Uterus (tissue), 4 donors: Measurements from ENCODE around the gene FIGNL1. TPM values are rescaled to one million over a fixed set of nuclear protein-coding genes. Genes with fewer than 3 reads are reported as not detected.

Source experiments
- DNase-seq, 2 donors: peaks; one replicate each; pipeline ENCODE4 v3.0.0-alpha.2; 2019 to 2020
- H3K27ac ChIP-seq, 2 donors: fragments of 200-600 bp; sonication (generic); 1 replicate in 1 of 2; 2 replicates in 1 of 2; pipeline ENCODE4 v1.5.1; 2016 to 2018
- H3K27me3 ChIP-seq, 2 donors: fragments of 200-600 bp; sonication (generic); one replicate each; pipeline ENCODE4 v1.5.1; 2018 to 2019; ENCODE audit warnings: control low read depth in 1 of 2
- H3K36me3 ChIP-seq, 2 donors: fragments of 200-600 bp; sonication (generic); one replicate each; pipeline ENCODE4 v1.5.1; 2019; ENCODE audit warnings: control low read depth in 1 of 2
- H3K4me1 ChIP-seq, 2 donors: fragments of 200-600 bp; sonication (generic); one replicate each; pipeline ENCODE4 v1.5.1; 2018 to 2019; ENCODE audit warnings: control low read depth in 1 of 2
- H3K4me3 ChIP-seq, 2 donors: fragments of 200-600 bp; sonication (generic); 1 replicate in 1 of 2; 2 replicates in 1 of 2; pipeline ENCODE4 v1.5.1; 2018 to 2019; ENCODE audit warnings: mild to moderate bottlenecking in 1 of 2
- H3K9me3 ChIP-seq, 2 donors: fragments of 200-600 bp; sonication (generic); one replicate each; pipeline ENCODE4 v1.5.1; 2019; ENCODE audit warnings: control low read depth in 1 of 2
- CTCF ChIP-seq, 4 experiments: fragments of 200-600 bp in 2 of 4; fragments of 450-650 bp in 2 of 4; sonication (generic) in 2 of 4; IDR thresholded peaks; one replicate each; pipeline ENCODE4 v1.5.1; 2016 to 2019; ENCODE audit warnings: antibody characterized with exemption in 4 of 4, mild to moderate bottlenecking in 2 of 4, moderate library complexity in 1 of 4
- POLR2A ChIP-seq, 2 donors: fragments of 450-650 bp; IDR thresholded peaks; one replicate each; pipeline ENCODE4 v1.6.1; 2016; ENCODE audit warnings: antibody characterized with exemption in 2 of 2, mild to moderate bottlenecking in 1 of 2, moderate library complexity in 1 of 2
- intact Hi-C: fragments of 100-400 bp; cut with DNase I; formaldehyde crosslinking; loops from one replicate; pipeline ENCODE4 v1.15.1; 2023; ENCODE audit warnings: low total_unique reads
- total RNA-seq, 4 donors: library from RNA; depleted of rRNA in 3 of 4; stranded (reverse); fragments of >200 nt in 3 of 4; gene quantifications; one replicate each; pipeline versions ENCODE4 v1.1.0 to v1.2.4, GENCODE V29; 2014 to 2023
- donor health status: DM: yes; HTN: yes; CAD: no.

Gene FIGNL1
- total RNA-seq, 4 donors from 2014 or later, result 14.2 to 48.2 (median 16.4) TPM

GRCh38 chr7:50448823-50449222 lies 1.3 kb downstream of the FIGNL1 start:
- intact Hi-C loops, result no loop called here
- H3K4me3 ChIP-seq, result no peak overlapping the region

GRCh38 chr7:50446542-50446960 lies 3.6 kb downstream of the FIGNL1 start:
- intact Hi-C loops, result no loop called here
- DNase-seq, result no peak
- H3K4me1 ChIP-seq, result no peaks in the 10 kb centered on the region
- H3K36me3 ChIP-seq, result no peaks in the 10 kb centered on the region
- no peak overlapping the region for H3K4me3 ChIP-seq
- H3K27me3 ChIP-seq, result no peaks in the 10 kb centered on the region
- TF ChIP-seq POLR2A (IDR thresholded peaks at IDR 0.05) (no peak), CTCF (IDR thresholded peaks at IDR 0.05) (no peak)
- no peak overlapping the region for H3K27ac ChIP-seq
- no peaks in the 10 kb centered on the region for H3K9me3 ChIP-seq

More at GRCh38 chr7:50448823-50449222, 1.3 kb downstream of the FIGNL1 start:
- TF ChIP-seq CTCF (IDR thresholded peaks at IDR 0.05) (no peak), POLR2A (IDR thresholded peaks at IDR 0.05) (no peak)
- Histone ChIP-seq H3K27ac (no peak overlapping the region), H3K27me3 (no peaks in the 10 kb centered on the region), H3K9me3 (no peaks in the 10 kb centered on the region), H3K4me1 (no peaks in the 10 kb centered on the region), H3K36me3 (no peaks in the 10 kb centered on the region)
- no peak for DNase-seq

GRCh38 chr7:50436133-50436806 lies 13.9 kb downstream of the FIGNL1 start:
- H3K27ac ChIP-seq, result no peak overlapping the region
- no peak overlapping the region for H3K4me3 ChIP-seq
- no peak for DNase-seq
- no peaks in the 10 kb centered on the region for H3K9me3 ChIP-seq
- TF ChIP-seq POLR2A (IDR thresholded peaks at IDR 0.05) (no peak), CTCF (IDR thresholded peaks at IDR 0.05) (no peak)
- no peaks in the 10 kb centered on the region for H3K4me1 ChIP-seq
- no peaks in the 10 kb centered on the region for H3K27me3 ChIP-seq
- peaks cover 0 to 3% of the 10 kb centered on the region in 2 donors for H3K36me3 ChIP-seq
- intact Hi-C loops, result no loop called here

- Histone ChIP-seq H3K36me3 (peaks cover 0 to 3% of the 10 kb centered on the region in 2 donors), H3K27ac (no peak overlapping the region), H3K9me3 (no peaks in the 10 kb centered on the region), H3K4me1 (no peaks in the 10 kb centered on the region), H3K4me3 (no peak overlapping the region), H3K27me3 (no peaks in the 10 kb centered on the region)
- DNase-seq, result no peak
- TF ChIP-seq POLR2A (IDR thresholded peaks at IDR 0.05) (no peak), CTCF (IDR thresholded peaks at IDR 0.05) (no peak)
- intact Hi-C loops, result no loop called here
Measured at GRCh38 chr7:50431722-50432305, 18.3 kb downstream of the FIGNL1 start.

- DNase-seq, result no peak
- no peaks in the 10 kb centered on the region for H3K9me3 ChIP-seq
- H3K27me3 ChIP-seq, result no peaks in the 10 kb centered on the region
- H3K4me3 ChIP-seq, result no peak overlapping the region
- no peak for TF ChIP-seq POLR2A (IDR thresholded peaks at IDR 0.05)
- no peak for TF ChIP-seq CTCF (IDR thresholded peaks at IDR 0.05)
- no peaks in the 10 kb centered on the region for H3K4me1 ChIP-seq
- H3K27ac ChIP-seq, result no peak overlapping the region
- intact Hi-C loops, result no loop called here
- H3K36me3 ChIP-seq, result peaks cover 0 to 3% of the 10 kb centered on the region in 2 donors
Measured at GRCh38 chr7:50431316-50431715, 18.8 kb downstream of the FIGNL1 start.
